ENCODE results near the gene PJVK.

- no peak for TF ChIP-seq CTCF (IDR thresholded peaks at IDR 0.05; ENCODE audit: poor library complexity)
- TF ChIP-seq EZH2 (IDR thresholded peaks at IDR 0.05; ENCODE audit: borderline replicate concordance), result no peak
- TF ChIP-seq EZH2phosphoT487 (IDR thresholded peaks at IDR 0.05; ENCODE audit: low read depth, severe bottlenecking, unreplicated experiment), result no peak
Observed at GRCh38 chr2:178491612-178492011, 40.4 kb downstream of the PJVK start.

All from hepatocyte (in vitro differentiated cells).